GM10248 (cell line): ENCODE data around the gene CFD.

Experiments used
- CTCF ChIA-PET: fragments of 300-600 bp; sonication (Branson Sonifier 250); formaldehyde crosslinking; extraction: SDS; loops from one replicate; lab custom pipeline; 2021; ENCODE audit warnings: antibody characterized with exemption; lab: Yijun Ruan, JAX
- POLR2A ChIA-PET: fragments of 350-650 bp; sonication (Branson Sonifier 250); formaldehyde crosslinking; extraction: SDS; loops from one replicate; lab custom pipeline; 2020; ENCODE audit warnings: antibody characterized with exemption; lab: Yijun Ruan, JAX
- DNase-seq: peaks from one replicate; pipeline ENCODE4 v3.0.0; 2012; ENCODE audit errors: extremely low spot score
- CTCF ChIP-seq: IDR thresholded peaks from 2 replicates; pipeline ENCODE4 v1.5.1; 2012; ENCODE audit warnings: mild to moderate bottlenecking, low read depth; ENCODE audit errors: extremely low read depth, missing control alignments, control extremely low read depth

CFD gene

GRCh38 chr19:903266-903797, 43.9 kb downstream of the CFD start:
- DNase-seq: no peak
- ChIA-PET CTCF (interaction anchor here (0.7 to 2.2 kb wide), 4 partner anchors 9 to 40 kb away, joined by 3 to 5 read pairs (median 3); no protein-coding TSS in a partner anchor), POLR2A (interaction anchor here (1.9 kb wide), 1 partner anchor 10 kb away, joined by 6 read pairs; the partner anchor contains the start of genes MED16 and RNU6-9)
- no peak for TF ChIP-seq CTCF

- POLR2A ChIA-PET: no interaction called here
- TF ChIP-seq CTCF: no peak
- no peak for DNase-seq
- CTCF ChIA-PET: interaction anchor here (2.2 kb wide), 1 partner anchor 16 kb away, joined by 5 read pairs; no protein-coding TSS in a partner anchor
These were observed 45.1 kb downstream of the CFD start for GRCh38 chr19:904545-904944.

- POLR2A ChIA-PET: interaction anchor here (0.6 to 1.8 kb wide), 5 partner anchors 9 to 111 kb away, joined by 3 to 8 read pairs (median 4); partner anchors contain the start of genes MED16 and RNU6-9
- CTCF ChIA-PET: interaction anchor here (0.8 to 4.5 kb wide), 6 partner anchors 12 to 65 kb away, joined by 3 to 25 read pairs (median 7); partner anchors contain the start of genes MED16 and RNU6-9
- DNase-seq: no peak
- TF ChIP-seq CTCF: no peak
These were observed 47.0 kb downstream of the CFD start for GRCh38 chr19:906480-906879.

- ChIA-PET POLR2A (interaction anchor here (1.0 to 1.8 kb wide), 4 partner anchors 10 to 99 kb away, joined by 3 to 8 read pairs (median 4); partner anchors contain the start of genes MED16 and RNU6-9), CTCF (interaction anchor here (0.8 to 4.5 kb wide), 11 partner anchors 13 to 138 kb away, joined by 3 to 25 read pairs (median 4); partner anchors contain the start of genes MED16 and RNU6-9)
- no peak for DNase-seq
- no peak for TF ChIP-seq CTCF
These were observed 47.9 kb downstream of the CFD start for GRCh38 chr19:907183-907853.

GRCh38 chr19:911197-912033, 52.0 kb downstream of the CFD start:
- POLR2A ChIA-PET: no interaction called here
- no peak for DNase-seq
- TF ChIP-seq CTCF: no peak
- CTCF ChIA-PET: no interaction called here
